A549 treated with CpdA at 1 μM for 4 hours (cell line): Measurements from ENCODE around the gene TMEM59. TPM values are rescaled to one million over a fixed set of nuclear protein-coding genes. Genes with fewer than 3 reads are reported as not detected.

Source experiments
- total RNA-seq: library from RNA; stranded (reverse); fragments of 200-300 nt; extraction: Qiagen RNA extraction; gene quantifications from 5 replicates; pipeline ENCODE4 v1.2.3, GENCODE V29; 2022; ENCODE audit warnings: low read depth

Gene TMEM59, protein sequence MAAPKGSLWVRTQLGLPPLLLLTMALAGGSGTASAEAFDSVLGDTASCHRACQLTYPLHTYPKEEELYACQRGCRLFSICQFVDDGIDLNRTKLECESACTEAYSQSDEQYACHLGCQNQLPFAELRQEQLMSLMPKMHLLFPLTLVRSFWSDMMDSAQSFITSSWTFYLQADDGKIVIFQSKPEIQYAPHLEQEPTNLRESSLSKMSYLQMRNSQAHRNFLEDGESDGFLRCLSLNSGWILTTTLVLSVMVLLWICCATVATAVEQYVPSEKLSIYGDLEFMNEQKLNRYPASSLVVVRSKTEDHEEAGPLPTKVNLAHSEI
- total RNA-seq, result 114 to 141 TPM (median 120 TPM) in 5 replicates

DNA sequence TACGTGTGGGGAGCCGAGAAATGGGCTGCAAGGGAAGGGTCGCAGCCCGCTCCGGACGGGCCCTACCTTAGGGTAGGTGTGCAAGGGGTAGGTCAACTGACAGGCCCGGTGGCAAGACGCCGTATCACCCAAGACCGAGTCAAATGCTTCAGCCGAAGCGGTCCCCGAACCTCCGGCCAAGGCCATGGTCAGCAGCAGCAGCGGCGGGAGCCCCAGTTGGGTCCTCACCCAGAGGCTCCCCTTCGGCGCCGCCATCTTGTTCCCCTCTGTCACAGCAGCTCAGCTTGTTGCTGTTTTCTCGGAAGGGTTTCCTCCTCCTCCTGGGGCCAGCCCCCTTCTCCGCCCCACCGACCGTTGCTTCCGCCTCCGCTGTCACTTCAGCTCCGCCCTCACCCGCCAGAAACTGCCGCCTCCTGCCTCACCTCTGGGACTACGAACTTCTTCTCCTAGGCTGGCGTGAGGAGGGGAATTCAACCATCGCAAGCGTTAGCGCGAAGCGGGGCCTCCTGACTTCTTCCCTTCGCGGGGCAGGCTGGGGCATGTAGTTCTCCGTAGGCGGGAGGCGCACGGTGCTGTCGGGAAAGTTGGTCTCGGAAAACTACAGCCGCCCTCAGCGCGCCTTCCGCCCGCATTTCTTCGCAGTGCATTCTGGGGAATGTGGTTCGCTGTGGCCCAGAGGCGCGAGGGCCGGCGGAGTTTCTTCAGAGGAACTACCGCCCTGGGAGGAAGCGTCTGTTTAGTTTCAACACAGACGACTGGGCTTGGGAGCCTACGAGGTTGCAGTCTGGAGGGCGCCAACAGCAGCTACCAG lies at the start of gene TMEM59, which contains the start of gene TCEANC2:
TSS of gene TMEM59 (minus strand) at position 271 of the 811 bp plus-strand sequence. CDS start at position 255, 16 bp downstream.
TSS of gene TCEANC2 (plus strand) at position 675 of the 811 bp plus-strand sequence. CDS start 815 bp downstream, outside the sequence.

DNA sequence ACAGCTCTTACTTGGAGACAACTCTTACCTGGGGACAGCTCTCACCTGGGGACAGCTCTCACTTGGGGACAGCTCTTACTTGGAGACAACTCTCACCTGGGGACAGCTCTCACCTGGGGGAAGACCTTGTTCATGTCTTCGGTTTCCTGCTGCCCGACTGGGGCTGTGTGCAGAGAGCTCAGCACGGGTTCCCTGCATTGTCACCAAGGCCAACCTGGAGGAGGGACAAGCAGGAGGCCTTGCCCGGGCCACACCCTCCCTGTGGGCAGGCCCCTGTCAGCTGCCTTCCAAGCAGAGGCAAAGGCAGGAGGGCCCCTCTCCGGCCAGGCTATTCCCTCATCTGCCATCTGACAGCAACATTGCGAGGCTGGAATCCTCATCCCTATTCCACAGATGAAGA lies 35.0 kb downstream of the TMEM59 start, which contains the start of gene LDLRAD1:
TSS of gene LDLRAD1 (minus strand) at position 208 of the 400 bp plus-strand sequence. CDS start at position 134, 74 bp downstream.

Other genes starting within 250 kb of the TMEM59 start
- gene NDC1, start 214.9 kb downstream of the TMEM59 start, total RNA-seq, result 22.9 to 26.2 TPM (median 24.8 TPM) in 5 replicates
- 13.0 to 15.0 TPM (median 14.5 TPM) in 5 replicates for gene YIPF1, start 163.4 kb downstream of the TMEM59 start, total RNA-seq
- gene DIO1, start 159.0 kb downstream of the TMEM59 start, total RNA-seq, result not detected in 5 replicates
- gene IFT25, start 107.5 kb downstream of the TMEM59 start, total RNA-seq, result 26.4 to 39.4 TPM (median 28.0 TPM) in 5 replicates
- gene LRRC42, start 106.9 kb downstream of the TMEM59 start, total RNA-seq, result 24.6 to 28.1 TPM (median 27.2 TPM) in 5 replicates
- gene LDLRAD1, start 35.0 kb downstream of the TMEM59 start, total RNA-seq, result not detected in 5 replicates
- 2.6 to 3.2 TPM (median 2.9 TPM) in 5 replicates for gene TCEANC2, start 404 bp upstream of the TMEM59 start, total RNA-seq
- gene CDCP2, start 99.8 kb upstream of the TMEM59 start, total RNA-seq, result not detected in 5 replicates
- gene CYB5RL, start 146.8 kb upstream of the TMEM59 start, total RNA-seq, result 2.9 to 3.4 TPM (median 3.1 TPM) in 5 replicates
- gene MRPL37, start 147.0 kb upstream of the TMEM59 start, total RNA-seq, result 73.8 to 99.8 TPM (median 94.7 TPM) in 5 replicates